Measurements from ENCODE around the gene TOMM34. TPM values are rescaled to one million over a fixed set of nuclear protein-coding genes. Genes with fewer than 3 reads are reported as not detected.

TOMM34 gene
- total and polyA plus RNA-seq, 9 of the 15 experiments (the other 6 are each of a cell fraction or from before 2014, with no cell fraction given), result 18.1 to 69.4 (median 41.7) TPM

DNA sequence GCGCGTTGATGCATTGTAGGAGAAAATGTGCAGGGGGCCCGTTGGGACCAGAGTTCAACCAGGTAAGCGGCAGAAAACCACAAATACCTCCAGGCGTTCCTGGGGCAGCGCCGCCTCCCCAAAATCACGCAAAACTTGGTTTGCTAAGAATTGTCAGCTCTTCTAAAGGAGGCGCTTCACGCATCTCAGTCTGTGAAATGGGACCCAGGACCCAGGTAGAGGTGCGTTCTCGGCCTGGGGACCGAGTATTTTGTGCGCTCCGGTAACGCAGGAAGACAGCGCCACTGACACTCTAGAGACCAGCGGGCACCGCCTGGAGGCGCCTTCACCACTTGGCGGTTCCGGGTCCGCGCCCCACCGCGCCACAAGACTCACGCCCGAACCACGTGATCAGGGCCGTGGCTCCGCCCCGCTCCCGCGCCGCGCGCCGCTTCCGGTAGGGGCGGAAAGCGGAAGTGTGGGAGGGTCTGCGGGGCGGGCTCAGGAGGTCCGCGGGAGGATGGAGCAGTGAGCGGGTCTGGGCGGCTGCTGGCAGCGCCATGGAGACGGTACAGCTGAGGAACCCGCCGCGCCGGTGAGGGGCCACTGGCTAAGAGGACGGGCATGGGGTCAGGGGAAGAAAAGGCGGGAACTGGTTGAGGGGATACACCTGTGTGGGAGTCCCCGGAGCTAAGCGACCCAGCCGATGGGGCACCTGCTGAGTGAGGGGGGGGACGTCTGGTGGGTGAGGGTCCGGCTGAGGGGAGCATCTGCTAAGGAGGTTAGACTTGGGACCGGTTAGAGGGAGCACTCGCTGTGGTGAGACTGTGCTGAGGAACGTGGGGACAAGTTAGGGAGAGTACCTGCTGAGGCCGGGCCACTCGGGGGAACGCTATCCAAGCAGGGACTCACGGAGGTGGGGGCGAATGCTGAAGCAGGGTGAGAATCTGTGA is 6.1 kb upstream of the TOMM34 start, which contains the start of gene STK4 (continued):
- TF ChIP-seq, protein P1, sequence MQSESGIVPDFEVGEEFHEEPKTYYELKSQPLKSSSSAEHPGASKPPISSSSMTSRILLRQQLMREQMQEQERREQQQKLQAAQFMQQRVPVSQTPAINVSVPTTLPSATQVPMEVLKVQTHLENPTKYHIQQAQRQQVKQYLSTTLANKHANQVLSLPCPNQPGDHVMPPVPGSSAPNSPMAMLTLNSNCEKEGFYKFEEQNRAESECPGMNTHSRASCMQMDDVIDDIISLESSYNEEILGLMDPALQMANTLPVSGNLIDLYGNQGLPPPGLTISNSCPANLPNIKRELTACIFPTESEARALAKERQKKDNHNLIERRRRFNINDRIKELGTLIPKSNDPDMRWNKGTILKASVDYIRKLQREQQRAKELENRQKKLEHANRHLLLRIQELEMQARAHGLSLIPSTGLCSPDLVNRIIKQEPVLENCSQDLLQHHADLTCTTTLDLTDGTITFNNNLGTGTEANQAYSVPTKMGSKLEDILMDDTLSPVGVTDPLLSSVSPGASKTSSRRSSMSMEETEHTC (IDR thresholded peaks at IDR 0.05), result peak; percentile 78; the same call in 1 of the 2 replicates
- TF ChIP-seq YBX1 (IDR thresholded peaks at IDR 0.05), result no peak
- TF ChIP-seq FOXJ3 (CRISPR knock-in tag; IDR thresholded peaks at IDR 0.05), result no peak
- TF ChIP-seq, protein P2, sequence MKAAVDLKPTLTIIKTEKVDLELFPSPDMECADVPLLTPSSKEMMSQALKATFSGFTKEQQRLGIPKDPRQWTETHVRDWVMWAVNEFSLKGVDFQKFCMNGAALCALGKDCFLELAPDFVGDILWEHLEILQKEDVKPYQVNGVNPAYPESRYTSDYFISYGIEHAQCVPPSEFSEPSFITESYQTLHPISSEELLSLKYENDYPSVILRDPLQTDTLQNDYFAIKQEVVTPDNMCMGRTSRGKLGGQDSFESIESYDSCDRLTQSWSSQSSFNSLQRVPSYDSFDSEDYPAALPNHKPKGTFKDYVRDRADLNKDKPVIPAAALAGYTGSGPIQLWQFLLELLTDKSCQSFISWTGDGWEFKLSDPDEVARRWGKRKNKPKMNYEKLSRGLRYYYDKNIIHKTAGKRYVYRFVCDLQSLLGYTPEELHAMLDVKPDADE (conservative IDR thresholded peaks at IDR 0.05; ENCODE audit: control insufficient read depth, low read depth, low read length), result no peak; the same call in 1 of the 2 replicates
- TF ChIP-seq, protein P3, sequence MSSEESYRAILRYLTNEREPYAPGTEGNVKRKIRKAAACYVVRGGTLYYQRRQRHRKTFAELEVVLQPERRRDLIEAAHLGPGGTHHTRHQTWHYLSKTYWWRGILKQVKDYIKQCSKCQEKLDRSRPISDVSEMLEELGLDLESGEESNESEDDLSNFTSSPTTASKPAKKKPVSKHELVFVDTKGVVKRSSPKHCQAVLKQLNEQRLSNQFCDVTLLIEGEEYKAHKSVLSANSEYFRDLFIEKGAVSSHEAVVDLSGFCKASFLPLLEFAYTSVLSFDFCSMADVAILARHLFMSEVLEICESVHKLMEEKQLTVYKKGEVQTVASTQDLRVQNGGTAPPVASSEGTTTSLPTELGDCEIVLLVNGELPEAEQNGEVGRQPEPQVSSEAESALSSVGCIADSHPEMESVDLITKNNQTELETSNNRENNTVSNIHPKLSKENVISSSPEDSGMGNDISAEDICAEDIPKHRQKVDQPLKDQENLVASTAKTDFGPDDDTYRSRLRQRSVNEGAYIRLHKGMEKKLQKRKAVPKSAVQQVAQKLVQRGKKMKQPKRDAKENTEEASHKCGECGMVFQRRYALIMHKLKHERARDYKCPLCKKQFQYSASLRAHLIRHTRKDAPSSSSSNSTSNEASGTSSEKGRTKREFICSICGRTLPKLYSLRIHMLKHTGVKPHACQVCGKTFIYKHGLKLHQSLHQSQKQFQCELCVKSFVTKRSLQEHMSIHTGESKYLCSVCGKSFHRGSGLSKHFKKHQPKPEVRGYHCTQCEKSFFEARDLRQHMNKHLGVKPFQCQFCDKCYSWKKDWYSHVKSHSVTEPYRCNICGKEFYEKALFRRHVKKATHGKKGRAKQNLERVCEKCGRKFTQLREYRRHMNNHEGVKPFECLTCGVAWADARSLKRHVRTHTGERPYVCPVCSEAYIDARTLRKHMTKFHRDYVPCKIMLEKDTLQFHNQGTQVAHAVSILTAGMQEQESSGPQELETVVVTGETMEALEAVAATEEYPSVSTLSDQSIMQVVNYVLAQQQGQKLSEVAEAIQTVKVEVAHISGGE (CRISPR knock-in tag; IDR thresholded peaks at IDR 0.05), result peak in 2 of 3 experiments; percentile 72 to 83; a peak in 4 of 6 replicates
- no peak for TF ChIP-seq CBX8 (IDR thresholded peaks at IDR 0.05; ENCODE audit: borderline replicate concordance, extremely low read depth, low read depth, low read length, poor library complexity, severe bottlenecking)
- TF ChIP-seq FOXK2 (conservative IDR thresholded peaks at IDR 0.05 in 1 of 2, IDR thresholded peaks at IDR 0.05 in 1 of 2; ENCODE audit: low read depth in 2 of 2), result peak; percentile 77 to 87
- 0 out of 2 replicates have a peak, but pooled peaks have one; percentile 67 for TF ChIP-seq ZBED1 (IDR thresholded peaks at IDR 0.05)
- TF ChIP-seq, protein P4, sequence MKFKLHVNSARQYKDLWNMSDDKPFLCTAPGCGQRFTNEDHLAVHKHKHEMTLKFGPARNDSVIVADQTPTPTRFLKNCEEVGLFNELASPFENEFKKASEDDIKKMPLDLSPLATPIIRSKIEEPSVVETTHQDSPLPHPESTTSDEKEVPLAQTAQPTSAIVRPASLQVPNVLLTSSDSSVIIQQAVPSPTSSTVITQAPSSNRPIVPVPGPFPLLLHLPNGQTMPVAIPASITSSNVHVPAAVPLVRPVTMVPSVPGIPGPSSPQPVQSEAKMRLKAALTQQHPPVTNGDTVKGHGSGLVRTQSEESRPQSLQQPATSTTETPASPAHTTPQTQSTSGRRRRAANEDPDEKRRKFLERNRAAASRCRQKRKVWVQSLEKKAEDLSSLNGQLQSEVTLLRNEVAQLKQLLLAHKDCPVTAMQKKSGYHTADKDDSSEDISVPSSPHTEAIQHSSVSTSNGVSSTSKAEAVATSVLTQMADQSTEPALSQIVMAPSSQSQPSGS (CRISPR knock-in tag; IDR thresholded peaks at IDR 0.05), result no peak
- TF ChIP-seq RBM39 (optimal IDR thresholded peaks at IDR 0.05; ENCODE audit: low read depth, low read length), result no peak
